ENCODE data around the gene NLRC3. TPM values are rescaled to one million over a fixed set of nuclear protein-coding genes. Genes with fewer than 3 reads are reported as not detected.

NLRC3 gene
- total RNA-seq, 2 donors from 2014 or later, result 0.11 to 0.18 TPM

- Histone ChIP-seq H3K9me3 (ENCODE audit: control insufficient read depth, low read length) (no peaks in the 10 kb centered on the region), H3K4me3 (ENCODE audit: low read length) (no peak overlapping the region), H3K36me3 (ENCODE audit: control insufficient read depth, insufficient read depth, low read length) (peaks cover 55% of the 10 kb centered on the region), H3K4me1 (ENCODE audit: control insufficient read depth, insufficient read depth, low read length) (no peaks in the 10 kb centered on the region), H3K27ac (ENCODE audit: low read depth, low read length) (peak overlapping the region; percentile 36), H3K27me3 (ENCODE audit: control insufficient read depth, insufficient read depth, low read length, poor library complexity, severe bottlenecking) (no peaks in the 10 kb centered on the region), H3K9ac (ENCODE audit: extremely low read depth, low read length, poor library complexity, severe bottlenecking) (no peak overlapping the region)
- H3K27me3 Mint-ChIP-seq (ENCODE audit: insufficient read depth), result no peaks in the 10 kb centered on the region
- peaks cover 59% of the 10 kb centered on the region for H3K36me3 Mint-ChIP-seq (ENCODE audit: low read depth)
- DNase-seq, result peak; percentile 71
- H3K4me3 Mint-ChIP-seq, result no peak overlapping the region
- no peaks in the 10 kb centered on the region for H3K4me1 Mint-ChIP-seq
- no peaks in the 10 kb centered on the region for H3K9me3 Mint-ChIP-seq
- WGBS, 2 experiments (ENCODE audit: insufficient coverage in 1 of 2, insufficient read length in 1 of 2), result 85 to 100% methylated on average over 4 to 8 of the region's 8 CpGs
- TF ChIP-seq CTCF (conservative IDR thresholded peaks at IDR 0.05), result no peak
- no peak overlapping the region for H3K27ac Mint-ChIP-seq
Observed at GRCh38 chr16:3520841-3521240, 56.4 kb downstream of the NLRC3 start.

- Histone ChIP-seq H3K27ac (ENCODE audit: low read depth, low read length) (no peak overlapping the region), H3K36me3 (ENCODE audit: control insufficient read depth, insufficient read depth, low read length) (peaks cover 58% of the 10 kb centered on the region), H3K9ac (ENCODE audit: extremely low read depth, low read length, poor library complexity, severe bottlenecking) (no peak overlapping the region), H3K4me1 (ENCODE audit: control insufficient read depth, insufficient read depth, low read length) (no peaks in the 10 kb centered on the region), H3K27me3 (ENCODE audit: control insufficient read depth, insufficient read depth, low read length, poor library complexity, severe bottlenecking) (no peaks in the 10 kb centered on the region), H3K4me3 (ENCODE audit: low read length) (no peak overlapping the region), H3K9me3 (ENCODE audit: control insufficient read depth, low read length) (no peaks in the 10 kb centered on the region)
- 92 to 93% methylated on average over 4 of the region's 4 CpGs for WGBS, 2 experiments (ENCODE audit: insufficient coverage in 1 of 2, insufficient read length in 1 of 2)
- TF ChIP-seq CTCF (conservative IDR thresholded peaks at IDR 0.05), result no peak
- no peak for DNase-seq
- H3K4me3 Mint-ChIP-seq, result no peak overlapping the region
- H3K4me1 Mint-ChIP-seq, result no peaks in the 10 kb centered on the region
- no peaks in the 10 kb centered on the region for H3K9me3 Mint-ChIP-seq
- H3K36me3 Mint-ChIP-seq (ENCODE audit: low read depth), result peaks cover 59% of the 10 kb centered on the region
- no peaks in the 10 kb centered on the region for H3K27me3 Mint-ChIP-seq (ENCODE audit: insufficient read depth)
- H3K27ac Mint-ChIP-seq, result no peak overlapping the region
Observed at GRCh38 chr16:3520413-3520812, 56.8 kb downstream of the NLRC3 start.

GRCh38 chr16:3519581-3519980 lies 57.6 kb downstream of the NLRC3 start:
- Histone ChIP-seq H3K27ac (ENCODE audit: low read depth, low read length) (no peak overlapping the region), H3K9ac (ENCODE audit: extremely low read depth, low read length, poor library complexity, severe bottlenecking) (no peak overlapping the region), H3K27me3 (ENCODE audit: control insufficient read depth, insufficient read depth, low read length, poor library complexity, severe bottlenecking) (no peaks in the 10 kb centered on the region), H3K9me3 (ENCODE audit: control insufficient read depth, low read length) (no peaks in the 10 kb centered on the region), H3K4me3 (ENCODE audit: low read length) (no peak overlapping the region), H3K4me1 (ENCODE audit: control insufficient read depth, insufficient read depth, low read length) (no peaks in the 10 kb centered on the region), H3K36me3 (ENCODE audit: control insufficient read depth, insufficient read depth, low read length) (peaks cover 66% of the 10 kb centered on the region)
- Mint-ChIP-seq H3K27me3 (ENCODE audit: insufficient read depth) (no peaks in the 10 kb centered on the region), H3K36me3 (ENCODE audit: low read depth) (peaks cover 58% of the 10 kb centered on the region), H3K4me1 (no peaks in the 10 kb centered on the region), H3K27ac (no peak overlapping the region), H3K4me3 (no peak overlapping the region), H3K9me3 (no peaks in the 10 kb centered on the region)
- no peak for DNase-seq
- TF ChIP-seq CTCF (conservative IDR thresholded peaks at IDR 0.05), result no peak
- WGBS, 2 experiments (ENCODE audit: insufficient coverage in 1 of 2, insufficient read length in 1 of 2), result 92 to 95% methylated on average over 2 of the region's 2 CpGs
